ENCODE measurements around the gene UGT1A4. TPM values are rescaled to one million over a fixed set of nuclear protein-coding genes. Genes with fewer than 3 reads are reported as not detected.

Gene UGT1A4
- polyA plus RNA-seq, 3 donors = not detected

GRCh38 chr2:233764761-233765160 lies 46.2 kb downstream of the UGT1A4 start:
- Mint-ChIP-seq H3K4me1 (no peaks in the 10 kb centered on the region), H3K4me3 (no peak overlapping the region), H3K27me3 (ENCODE audit: low read depth in 3 of 3) (peaks cover 2 to 6% (median 4%) of the 10 kb centered on the region in 3 donors), H3K9me3 (peaks cover 0 to 4% (median 1%) of the 10 kb centered on the region in 7 donors), H3K27ac (no peak overlapping the region), H3K36me3 (no peaks in the 10 kb centered on the region)
- intact Hi-C loops (cut with micrococcal nuclease) = no loop called here
- TF ChIP-seq, protein P1, sequence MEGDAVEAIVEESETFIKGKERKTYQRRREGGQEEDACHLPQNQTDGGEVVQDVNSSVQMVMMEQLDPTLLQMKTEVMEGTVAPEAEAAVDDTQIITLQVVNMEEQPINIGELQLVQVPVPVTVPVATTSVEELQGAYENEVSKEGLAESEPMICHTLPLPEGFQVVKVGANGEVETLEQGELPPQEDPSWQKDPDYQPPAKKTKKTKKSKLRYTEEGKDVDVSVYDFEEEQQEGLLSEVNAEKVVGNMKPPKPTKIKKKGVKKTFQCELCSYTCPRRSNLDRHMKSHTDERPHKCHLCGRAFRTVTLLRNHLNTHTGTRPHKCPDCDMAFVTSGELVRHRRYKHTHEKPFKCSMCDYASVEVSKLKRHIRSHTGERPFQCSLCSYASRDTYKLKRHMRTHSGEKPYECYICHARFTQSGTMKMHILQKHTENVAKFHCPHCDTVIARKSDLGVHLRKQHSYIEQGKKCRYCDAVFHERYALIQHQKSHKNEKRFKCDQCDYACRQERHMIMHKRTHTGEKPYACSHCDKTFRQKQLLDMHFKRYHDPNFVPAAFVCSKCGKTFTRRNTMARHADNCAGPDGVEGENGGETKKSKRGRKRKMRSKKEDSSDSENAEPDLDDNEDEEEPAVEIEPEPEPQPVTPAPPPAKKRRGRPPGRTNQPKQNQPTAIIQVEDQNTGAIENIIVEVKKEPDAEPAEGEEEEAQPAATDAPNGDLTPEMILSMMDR (IDR thresholded peaks at IDR 0.05) = no peak
- no peaks in the 10 kb centered on the region for H3K9me3 ChIP-seq (replicated peaks in 1 of 2; ENCODE audit: control insufficient read depth in 1 of 2, insufficient read depth in 1 of 2, low read length in 2 of 2)
- H3K79me2 ChIP-seq (ENCODE audit: insufficient read depth, low read length) = no peaks in the 10 kb centered on the region
- 77% methylated on average over 2 of the region's 3 CpGs for WGBS (ENCODE audit: insufficient coverage)
- no peak overlapping the region for H3K4me2 ChIP-seq (replicated peaks; ENCODE audit: extremely low read depth, low read length, poor library complexity, severe bottlenecking)
- H2AFZ ChIP-seq (ENCODE audit: insufficient read depth, low read depth, low read length, poor library complexity, severe bottlenecking) = no peak overlapping the region
- no peak for DNase-seq
- no peaks in the 10 kb centered on the region for H3K4me1 ChIP-seq (ENCODE audit: control insufficient read depth in 1 of 2, insufficient read depth in 2 of 2, low read length in 2 of 2)
- no peaks in the 10 kb centered on the region for H3K27me3 ChIP-seq (ENCODE audit: control insufficient read depth in 2 of 2, insufficient read depth in 2 of 2, low read length in 2 of 2)
- H3K9ac ChIP-seq (ENCODE audit: insufficient read depth, low read length, poor library complexity, severe bottlenecking) = no peak overlapping the region
- H3K27ac ChIP-seq (ENCODE audit: low read depth in 1 of 2, low read length in 2 of 2) = no peak overlapping the region
- no peaks in the 10 kb centered on the region for H4K20me1 ChIP-seq (ENCODE audit: insufficient read depth, low read length)
- no peak overlapping the region for H3K4me3 ChIP-seq (replicated peaks in 1 of 3; ENCODE audit: low read depth in 2 of 3, low read length in 3 of 3)
- no peaks in the 10 kb centered on the region for H3K36me3 ChIP-seq (replicated peaks in 1 of 2; ENCODE audit: control insufficient read depth in 1 of 2, insufficient read depth in 2 of 2, low read length in 2 of 2)

- no peaks in the 10 kb centered on the region for H3K9me3 ChIP-seq (replicated peaks in 1 of 2; ENCODE audit: control insufficient read depth in 1 of 2, insufficient read depth in 1 of 2, low read length in 2 of 2)
- peaks cover 0 to 5% (median 1%) of the 10 kb centered on the region in 7 donors for H3K9me3 Mint-ChIP-seq
- TF ChIP-seq, protein P1 (IDR thresholded peaks at IDR 0.05) = no peak
- no peaks in the 10 kb centered on the region for H3K36me3 Mint-ChIP-seq
- no peak overlapping the region for H3K27ac ChIP-seq (ENCODE audit: low read depth in 1 of 2, low read length in 2 of 2)
- no peaks in the 10 kb centered on the region for H3K4me1 Mint-ChIP-seq
- no peak overlapping the region for H3K4me2 ChIP-seq (replicated peaks; ENCODE audit: extremely low read depth, low read length, poor library complexity, severe bottlenecking)
- H3K27me3 ChIP-seq (ENCODE audit: control insufficient read depth in 2 of 2, insufficient read depth in 2 of 2, low read length in 2 of 2) = no peaks in the 10 kb centered on the region
- no peak overlapping the region for H2AFZ ChIP-seq (ENCODE audit: insufficient read depth, low read depth, low read length, poor library complexity, severe bottlenecking)
- no peak overlapping the region for H3K27ac Mint-ChIP-seq
- DNase-seq = no peak
- H3K9ac ChIP-seq (ENCODE audit: insufficient read depth, low read length, poor library complexity, severe bottlenecking) = no peak overlapping the region
- H4K20me1 ChIP-seq (ENCODE audit: insufficient read depth, low read length) = no peaks in the 10 kb centered on the region
- no peaks in the 10 kb centered on the region for H3K4me1 ChIP-seq (ENCODE audit: control insufficient read depth in 1 of 2, insufficient read depth in 2 of 2, low read length in 2 of 2)
- H3K4me3 ChIP-seq (replicated peaks in 1 of 3; ENCODE audit: low read depth in 2 of 3, low read length in 3 of 3) = no peak overlapping the region
- no peak overlapping the region for H3K4me3 Mint-ChIP-seq
- no peaks in the 10 kb centered on the region for H3K79me2 ChIP-seq (ENCODE audit: insufficient read depth, low read length)
- WGBS (ENCODE audit: insufficient coverage) = 80% methylated on average over 1 of the region's 4 CpGs
- H3K27me3 Mint-ChIP-seq (ENCODE audit: low read depth in 3 of 3) = peaks cover 5 to 6% (median 6%) of the 10 kb centered on the region in 3 donors
- no peaks in the 10 kb centered on the region for H3K36me3 ChIP-seq (replicated peaks in 1 of 2; ENCODE audit: control insufficient read depth in 1 of 2, insufficient read depth in 2 of 2, low read length in 2 of 2)
- intact Hi-C loops (cut with micrococcal nuclease) = no loop called here
These were observed 47.9 kb downstream of the UGT1A4 start for GRCh38 chr2:233766416-233766815.

Data from CD14-positive monocyte (primary cell).